Thoracic aorta (tissue), 2 donors: ENCODE measurements around the gene VSIG10L. TPM values are rescaled to one million over a fixed set of nuclear protein-coding genes. Genes with fewer than 3 reads are reported as not detected.

Experiments used
- ATAC-seq: fragments of 150-250 bp; one replicate; pipeline ENCODE4 v1.8.0; 2017; ENCODE audit warnings: low read depth; ENCODE audit not compliant: insufficient number of reproducible peaks, low FRiP score
- DNase-seq: peaks from one replicate; pipeline ENCODE4 v3.0.0-alpha.2; 2020; ENCODE audit warnings: low spot score
- H3K27ac ChIP-seq, 2 donors: fragments of 200-600 bp; sonication (generic); 1 replicate in 1 of 2; 2 replicates in 1 of 2; pipeline ENCODE4 v1.5.1; 2016; ENCODE audit warnings: mild to moderate bottlenecking in 2 of 2, moderate library complexity in 2 of 2
- H3K27me3 ChIP-seq: fragments of 200-600 bp; sonication (generic); replicated peaks from 2 replicates; pipeline ENCODE4 v1.6.0; 2016; ENCODE audit warnings: mild to moderate bottlenecking; ENCODE audit not compliant: insufficient read depth
- H3K36me3 ChIP-seq: fragments of 200-600 bp; sonication (generic); one replicate; pipeline ENCODE4 v1.5.1; 2016
- H3K4me1 ChIP-seq, 2 donors: fragments of 200-600 bp; sonication (generic); 1 replicate in 1 of 2; 2 replicates in 1 of 2; pipeline versions ENCODE4 v1.5.1 to v1.6.0; 2016; ENCODE audit warnings: low read depth in 2 of 2, mild to moderate bottlenecking in 1 of 2; ENCODE audit not compliant: control insufficient read depth in 1 of 2
- H3K4me3 ChIP-seq: fragments of 200-600 bp; sonication (generic); 2 replicates; pipeline ENCODE4 v1.5.1; 2016; ENCODE audit warnings: mild to moderate bottlenecking
- H3K9me3 ChIP-seq: fragments of 200-600 bp; sonication (generic); 2 replicates; pipeline ENCODE4 v1.5.1; 2016
- CTCF ChIP-seq: fragments of 200-600 bp; sonication (generic); IDR thresholded peaks from one replicate; pipeline ENCODE4 v1.5.1; 2019; ENCODE audit warnings: antibody characterized with exemption
- total RNA-seq, 2 donors: library from RNA; depleted of rRNA; stranded (reverse); fragments of >200 nt; gene quantifications; one replicate each; pipeline versions ENCODE4 v1.1.0 to v1.2.3, GENCODE V29; 2016

The VSIG10L gene
- total RNA-seq, 2 donors from 2014 or later, result 0.54 to 1.6 TPM

- Histone ChIP-seq H3K4me1 (peaks cover 0 to 6% of the 10 kb centered on the region in 2 donors), H3K36me3 (no peaks in the 10 kb centered on the region), H3K4me3 (no peak overlapping the region), H3K27me3 (no peaks in the 10 kb centered on the region), H3K27ac (no peak overlapping the region), H3K9me3 (no peaks in the 10 kb centered on the region)
- TF ChIP-seq CTCF, result no peak
- ATAC-seq (no peak), DNase-seq (no peak)
These were observed 30.2 kb upstream of the VSIG10L start for GRCh38 chr19:51372021-51372648.

GRCh38 chr19:51371186-51371690 lies 29.3 kb upstream of the VSIG10L start:
- no peak for TF ChIP-seq CTCF
- Histone ChIP-seq H3K9me3 (no peaks in the 10 kb centered on the region), H3K27me3 (no peaks in the 10 kb centered on the region), H3K4me3 (no peak overlapping the region), H3K4me1 (peaks cover 0 to 6% of the 10 kb centered on the region in 2 donors), H3K36me3 (no peaks in the 10 kb centered on the region), H3K27ac (no peak overlapping the region)
- DNase-seq (no peak), ATAC-seq (no peak)

- TF ChIP-seq CTCF, result no peak
- Histone ChIP-seq H3K27me3 (no peaks in the 10 kb centered on the region), H3K36me3 (no peaks in the 10 kb centered on the region), H3K4me1 (peaks cover 4 to 12% of the 10 kb centered on the region in 2 donors), H3K4me3 (no peak overlapping the region), H3K27ac (no peak overlapping the region), H3K9me3 (no peaks in the 10 kb centered on the region)
- DNase-seq (no peak), ATAC-seq (no peak)
These were observed 28.3 kb upstream of the VSIG10L start for GRCh38 chr19:51370230-51370629.

GRCh38 chr19:51368366-51369282 lies 26.7 kb upstream of the VSIG10L start, which contains the start of gene CLDND2:
Gene CLDND2, minus strand, starts transcription at chr19:51369003. Its CDS starts 426 bp downstream, at chr19:51368577.
- Histone ChIP-seq H3K9me3 (no peaks in the 10 kb centered on the region), H3K4me3 (peak within 1 kb of the TSS; percentile 81), H3K27me3 (no peaks in the 10 kb centered on the region), H3K4me1 (peaks cover 7 to 22% of the 10 kb centered on the region in 2 donors), H3K27ac (peak within 1 kb of the TSS; percentile 57 to 67), H3K36me3 (no peaks in the 10 kb centered on the region)
- no peak for TF ChIP-seq CTCF
- DNase-seq (no peak), ATAC-seq (no peak)
